Measurements from ENCODE around the gene USP17L18. TPM values are rescaled to one million over a fixed set of nuclear protein-coding genes. Genes with fewer than 3 reads are reported as not detected.
"Not testable (repeated sequence)": the region's sequence is repeated elsewhere in the genome, so short reads cannot be mapped to it uniquely, and the experiment has no call there.

Gene USP17L18, protein sequence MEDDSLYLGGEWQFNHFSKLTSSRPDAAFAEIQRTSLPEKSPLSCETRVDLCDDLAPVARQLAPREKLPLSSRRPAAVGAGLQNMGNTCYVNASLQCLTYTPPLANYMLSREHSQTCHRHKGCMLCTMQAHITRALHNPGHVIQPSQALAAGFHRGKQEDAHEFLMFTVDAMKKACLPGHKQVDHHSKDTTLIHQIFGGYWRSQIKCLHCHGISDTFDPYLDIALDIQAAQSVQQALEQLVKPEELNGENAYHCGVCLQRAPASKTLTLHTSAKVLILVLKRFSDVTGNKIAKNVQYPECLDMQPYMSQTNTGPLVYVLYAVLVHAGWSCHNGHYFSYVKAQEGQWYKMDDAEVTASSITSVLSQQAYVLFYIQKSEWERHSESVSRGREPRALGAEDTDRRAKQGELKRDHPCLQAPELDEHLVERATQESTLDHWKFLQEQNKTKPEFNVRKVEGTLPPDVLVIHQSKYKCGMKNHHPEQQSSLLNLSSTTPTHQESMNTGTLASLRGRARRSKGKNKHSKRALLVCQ
- polyA plus RNA-seq (not detected in 3 replicates), polyA minus RNA-seq (not detected in 3 replicates)
- not detected for polyA plus RNA-seq (2011; ENCODE audit: low read depth)
- not detected in 2 replicates for polyA plus RNA-seq (2011; cell fraction: cytosol; rRNA removed)
- not detected in 2 replicates for polyA plus RNA-seq (2011; cell fraction: nucleus; rRNA removed)
- polyA plus RNA-seq (2012; ENCODE audit: low replicate concordance) = not detected in 2 replicates
- polyA minus RNA-seq (2011; cell fraction: cytosol; rRNA and poly(A)+ RNA removed) = not detected
- polyA minus RNA-seq (2011; cell fraction: nucleus; rRNA and poly(A)+ RNA removed) = not detected in 2 replicates

- H4K20me1 ChIP-seq (ENCODE audit: control insufficient read depth, extremely low read depth, insufficient read depth, low read length); H3K4me3 ChIP-seq (ENCODE audit: control insufficient read depth in 2 of 3, extremely low read depth in 1 of 3, insufficient read depth in 2 of 3, low read depth in 1 of 3, low read length in 3 of 3); H3K27me3 ChIP-seq (ENCODE audit: control insufficient read depth, extremely low read depth, insufficient read depth, low read length); H3K9ac ChIP-seq (ENCODE audit: control insufficient read depth, extremely low read depth, insufficient read depth, low read length); FAIRE-seq; H3K36me3 ChIP-seq (ENCODE audit: control insufficient read depth in 2 of 2, extremely low read depth in 1 of 2, insufficient read depth in 2 of 2, low read length in 2 of 2); H2AFZ ChIP-seq (ENCODE audit: control insufficient read depth, low read length); H3K9me1 ChIP-seq (ENCODE audit: control insufficient read depth, extremely low read depth, insufficient read depth, low read length); H3K9me3 ChIP-seq (ENCODE audit: control insufficient read depth, low read depth, low read length); H3K4me2 ChIP-seq (ENCODE audit: control insufficient read depth, extremely low read depth, insufficient read depth, low read depth, low read length); H3K4me1 ChIP-seq (ENCODE audit: control insufficient read depth, extremely low read depth, insufficient read depth, low read length); DNase-seq (ENCODE audit: low read depth, low spot score); H3K79me2 ChIP-seq (ENCODE audit: control insufficient read depth, insufficient read depth, low read length); dilution Hi-C loops (cut with MboI; ENCODE audit: extremely low pct_ligation_motif_present, low sequenced_read_pairs); H3K27ac ChIP-seq (ENCODE audit: control insufficient read depth, insufficient read depth, low read length): not testable (repeated sequence)
These were observed at the start of gene USP17L18 for GRCh38 chr4:9247953-9248680. Gene USP17L18, plus strand, starts transcription at chr4:9248630. Its CDS starts 0 bp downstream, at chr4:9248630.

- H4K20me1 ChIP-seq (ENCODE audit: control insufficient read depth, extremely low read depth, insufficient read depth, low read length); H3K9me1 ChIP-seq (ENCODE audit: control insufficient read depth, extremely low read depth, insufficient read depth, low read length); H3K79me2 ChIP-seq (ENCODE audit: control insufficient read depth, insufficient read depth, low read length); H3K4me2 ChIP-seq (ENCODE audit: control insufficient read depth, extremely low read depth, insufficient read depth, low read depth, low read length); FAIRE-seq; H3K9ac ChIP-seq (ENCODE audit: control insufficient read depth, extremely low read depth, insufficient read depth, low read length); H3K27ac ChIP-seq (ENCODE audit: control insufficient read depth, insufficient read depth, low read length); DNase-seq (ENCODE audit: low read depth, low spot score); H3K27me3 ChIP-seq (ENCODE audit: control insufficient read depth, extremely low read depth, insufficient read depth, low read length); H2AFZ ChIP-seq (ENCODE audit: control insufficient read depth, low read length); H3K9me3 ChIP-seq (ENCODE audit: control insufficient read depth, low read depth, low read length); H3K36me3 ChIP-seq (ENCODE audit: control insufficient read depth in 2 of 2, extremely low read depth in 1 of 2, insufficient read depth in 2 of 2, low read length in 2 of 2); H3K4me3 ChIP-seq (ENCODE audit: control insufficient read depth in 2 of 3, extremely low read depth in 1 of 3, insufficient read depth in 2 of 3, low read depth in 1 of 3, low read length in 3 of 3); dilution Hi-C loops (cut with MboI; ENCODE audit: extremely low pct_ligation_motif_present, low sequenced_read_pairs); H3K4me1 ChIP-seq (ENCODE audit: control insufficient read depth, extremely low read depth, insufficient read depth, low read length): not testable (repeated sequence)
These were observed 38.1 kb upstream of the USP17L18 start, which contains the start of gene USP17L10 for GRCh38 chr4:9210357-9210756. Gene USP17L10, plus strand, starts transcription at chr4:9210657. Its CDS starts 0 bp downstream, at chr4:9210657.

DNA sequence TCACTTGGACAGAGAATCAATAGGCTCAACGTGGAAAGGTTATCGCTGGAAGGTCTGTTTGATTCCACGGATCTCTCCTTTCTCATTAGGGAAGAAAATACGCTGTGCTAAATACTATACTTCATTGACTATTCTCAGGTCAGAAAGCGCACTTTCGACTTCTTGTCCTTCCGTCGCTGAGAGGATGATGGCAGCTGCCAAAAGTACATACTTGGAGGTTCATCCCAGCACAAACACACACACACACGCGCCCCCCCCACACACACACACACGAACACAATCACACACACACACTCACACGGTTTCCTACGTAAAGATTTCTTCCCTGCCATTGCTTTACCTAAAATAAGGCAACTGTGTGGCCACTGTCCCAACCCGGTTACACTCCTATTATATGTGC is 33.7 kb upstream of the USP17L18 start:
- FAIRE-seq; H3K4me1 ChIP-seq (ENCODE audit: control insufficient read depth, extremely low read depth, insufficient read depth, low read length); DNase-seq (ENCODE audit: low read depth, low spot score); H3K4me2 ChIP-seq (ENCODE audit: control insufficient read depth, extremely low read depth, insufficient read depth, low read depth, low read length); H3K9ac ChIP-seq (ENCODE audit: control insufficient read depth, extremely low read depth, insufficient read depth, low read length); H3K9me3 ChIP-seq (ENCODE audit: control insufficient read depth, low read depth, low read length); H2AFZ ChIP-seq (ENCODE audit: control insufficient read depth, low read length); H3K36me3 ChIP-seq (ENCODE audit: control insufficient read depth in 2 of 2, extremely low read depth in 1 of 2, insufficient read depth in 2 of 2, low read length in 2 of 2); H3K4me3 ChIP-seq (ENCODE audit: control insufficient read depth in 2 of 3, extremely low read depth in 1 of 3, insufficient read depth in 2 of 3, low read depth in 1 of 3, low read length in 3 of 3); H3K9me1 ChIP-seq (ENCODE audit: control insufficient read depth, extremely low read depth, insufficient read depth, low read length); H3K79me2 ChIP-seq (ENCODE audit: control insufficient read depth, insufficient read depth, low read length); dilution Hi-C loops (cut with MboI; ENCODE audit: extremely low pct_ligation_motif_present, low sequenced_read_pairs); H4K20me1 ChIP-seq (ENCODE audit: control insufficient read depth, extremely low read depth, insufficient read depth, low read length); H3K27me3 ChIP-seq (ENCODE audit: control insufficient read depth, extremely low read depth, insufficient read depth, low read length); H3K27ac ChIP-seq (ENCODE audit: control insufficient read depth, insufficient read depth, low read length): not testable (repeated sequence)

GRCh38 chr4:9215105-9215504 is 33.3 kb upstream of the USP17L18 start, which contains the start of gene USP17L11:
Gene USP17L11, plus strand, starts transcription at chr4:9215405. Its CDS starts 0 bp downstream, at chr4:9215405.
- H3K4me2 ChIP-seq (ENCODE audit: control insufficient read depth, extremely low read depth, insufficient read depth, low read depth, low read length); H3K27me3 ChIP-seq (ENCODE audit: control insufficient read depth, extremely low read depth, insufficient read depth, low read length); H3K79me2 ChIP-seq (ENCODE audit: control insufficient read depth, insufficient read depth, low read length); H3K9me3 ChIP-seq (ENCODE audit: control insufficient read depth, low read depth, low read length); H3K4me1 ChIP-seq (ENCODE audit: control insufficient read depth, extremely low read depth, insufficient read depth, low read length); H3K36me3 ChIP-seq (ENCODE audit: control insufficient read depth in 2 of 2, extremely low read depth in 1 of 2, insufficient read depth in 2 of 2, low read length in 2 of 2); FAIRE-seq; DNase-seq (ENCODE audit: low read depth, low spot score); H3K9ac ChIP-seq (ENCODE audit: control insufficient read depth, extremely low read depth, insufficient read depth, low read length); H4K20me1 ChIP-seq (ENCODE audit: control insufficient read depth, extremely low read depth, insufficient read depth, low read length); H2AFZ ChIP-seq (ENCODE audit: control insufficient read depth, low read length); H3K27ac ChIP-seq (ENCODE audit: control insufficient read depth, insufficient read depth, low read length); H3K4me3 ChIP-seq (ENCODE audit: control insufficient read depth in 2 of 3, extremely low read depth in 1 of 3, insufficient read depth in 2 of 3, low read depth in 1 of 3, low read length in 3 of 3); dilution Hi-C loops (cut with MboI; ENCODE audit: extremely low pct_ligation_motif_present, low sequenced_read_pairs); H3K9me1 ChIP-seq (ENCODE audit: control insufficient read depth, extremely low read depth, insufficient read depth, low read length): not testable (repeated sequence)
